ENCODE results near the gene PPARD. TPM values are rescaled to one million over a fixed set of nuclear protein-coding genes. Genes with fewer than 3 reads are reported as not detected.

Gene PPARD
- total and polyA plus RNA-seq, 2 of the 13 experiments (the other 11 are each of a cell fraction or from before 2014, with no cell fraction given), result 6.1 to 13.3 TPM

DNA sequence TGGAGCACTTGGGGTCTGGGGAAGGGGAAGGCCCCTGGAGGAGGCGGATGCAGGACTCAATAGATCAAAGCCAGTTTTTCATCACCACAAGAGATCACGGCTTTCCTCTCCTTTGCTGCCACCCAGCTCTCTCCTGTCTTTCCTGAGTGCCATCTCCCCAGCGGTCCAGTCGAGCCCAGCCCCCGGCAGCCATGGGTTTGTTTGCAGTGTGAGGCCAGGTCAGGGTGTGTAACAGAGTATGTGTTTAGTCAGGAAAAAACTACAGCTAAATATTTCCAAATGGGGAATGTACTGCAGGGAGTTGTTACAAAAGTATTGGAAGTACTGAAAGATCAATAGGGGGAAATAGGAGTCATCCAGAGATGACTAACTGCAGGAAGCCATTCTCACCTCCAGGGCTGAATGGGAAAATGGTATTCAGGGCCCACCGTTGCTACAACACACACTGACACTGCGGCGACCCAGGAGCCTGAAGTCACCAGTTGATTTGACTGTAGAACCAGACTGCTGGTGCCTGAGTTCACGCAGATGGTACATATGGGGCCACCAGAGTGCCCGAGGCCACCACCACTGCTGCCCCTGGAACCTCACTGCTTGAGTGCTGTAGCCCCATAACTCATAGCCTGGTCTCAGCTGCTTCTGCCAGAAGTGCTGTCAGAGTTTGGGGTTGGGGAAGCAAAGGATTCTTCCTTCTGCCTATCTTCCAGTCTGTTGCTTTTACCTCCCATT lies 86.2 kb downstream of the PPARD start (continued):
- TF ChIP-seq KDM2A (CRISPR knock-in tag; IDR thresholded peaks at IDR 0.05; ENCODE audit: borderline replicate concordance, low read depth), result peak; percentile 39; the same call in 1 of the 2 replicates
- TF ChIP-seq ZNF235 (CRISPR knock-in tag; IDR thresholded peaks at IDR 0.05; ENCODE audit: borderline replicate concordance), result no peak
- peak; percentile 38; the same call in 1 of the 2 replicates for TF ChIP-seq PHF8 (CRISPR knock-in tag; IDR thresholded peaks at IDR 0.05)
- peak; percentile 87 for TF ChIP-seq XRCC5 (optimal IDR thresholded peaks at IDR 0.05; ENCODE audit: low read length)
- TF ChIP-seq, protein P1, sequence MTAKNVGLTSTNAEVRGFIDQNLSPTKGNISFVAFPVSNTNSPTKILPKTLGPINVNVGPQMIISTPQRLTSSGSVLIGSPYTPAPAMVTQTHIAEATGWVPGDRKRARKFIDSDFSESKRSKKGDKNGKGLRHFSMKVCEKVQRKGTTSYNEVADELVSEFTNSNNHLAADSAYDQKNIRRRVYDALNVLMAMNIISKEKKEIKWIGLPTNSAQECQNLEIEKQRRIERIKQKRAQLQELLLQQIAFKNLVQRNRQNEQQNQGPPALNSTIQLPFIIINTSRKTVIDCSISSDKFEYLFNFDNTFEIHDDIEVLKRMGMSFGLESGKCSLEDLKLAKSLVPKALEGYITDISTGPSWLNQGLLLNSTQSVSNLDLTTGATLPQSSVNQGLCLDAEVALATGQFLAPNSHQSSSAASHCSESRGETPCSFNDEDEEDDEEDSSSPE (CRISPR knock-in tag; IDR thresholded peaks at IDR 0.05), result no peak
- TF ChIP-seq ZNF180 (CRISPR knock-in tag; IDR thresholded peaks at IDR 0.05; ENCODE audit: borderline replicate concordance, low read depth), result no peak
- TF ChIP-seq NFYB (CRISPR knock-in tag; IDR thresholded peaks at IDR 0.05), result no peak
- TF ChIP-seq CEBPZ (IDR thresholded peaks at IDR 0.05; ENCODE audit: low read length), result no peak
- TF ChIP-seq ZBTB7A (CRISPR knock-in tag; IDR thresholded peaks at IDR 0.05), result no peak
- TF ChIP-seq HOXA3 (CRISPR knock-in tag; IDR thresholded peaks at IDR 0.05), result peak; percentile 68; the same call in 1 of the 2 replicates
- peak; percentile 72; the same call in 1 of the 2 replicates for TF ChIP-seq KDM6A (CRISPR knock-in tag; IDR thresholded peaks at IDR 0.05; ENCODE audit: low read depth)
- peak; percentile 57; the same call in 1 of the 2 replicates for TF ChIP-seq SIX1 (CRISPR knock-in tag; IDR thresholded peaks at IDR 0.05; ENCODE audit: borderline replicate concordance)
- TF ChIP-seq SOX5 (CRISPR knock-in tag; IDR thresholded peaks at IDR 0.05; ENCODE audit: borderline replicate concordance), result peak; percentile 70
- no peak for TF ChIP-seq AHR (CRISPR knock-in tag; IDR thresholded peaks at IDR 0.05)
- TF ChIP-seq ZNF552 (CRISPR knock-in tag; IDR thresholded peaks at IDR 0.05; ENCODE audit: borderline replicate concordance), result no peak
- no peak for TF ChIP-seq MAFG (CRISPR knock-in tag; IDR thresholded peaks at IDR 0.05)
- TF ChIP-seq ZBED4 (CRISPR knock-in tag; IDR thresholded peaks at IDR 0.05; ENCODE audit: borderline replicate concordance), result peak; percentile 82; the same call in 1 of the 2 replicates
- no peak for TF ChIP-seq ZNF337 (CRISPR knock-in tag; IDR thresholded peaks at IDR 0.05; ENCODE audit: borderline replicate concordance, low read depth)
- TF ChIP-seq POGZ (CRISPR knock-in tag; IDR thresholded peaks at IDR 0.05), result peak; percentile 59; the same call in 1 of the 2 replicates
- no peak for TF ChIP-seq HNRNPH1 (optimal IDR thresholded peaks at IDR 0.05; ENCODE audit: low read depth, low read length)
- no peak for TF ChIP-seq ZNF296 (CRISPR knock-in tag; conservative IDR thresholded peaks at IDR 0.05)
- no peak for TF ChIP-seq KLF9 (CRISPR knock-in tag; IDR thresholded peaks at IDR 0.05; ENCODE audit: low read depth)

Data from HepG2 (cell line).